Kidney (tissue), 14 donors: ENCODE data around the gene HIBADH. TPM values are rescaled to one million over a fixed set of nuclear protein-coding genes. Genes with fewer than 3 reads are reported as not detected.

Experiments used
- DNase-seq, 5 donors: peaks; one replicate each; pipeline ENCODE4 v3.0.0-alpha.2; 2013 to 2020
- FAIRE-seq: peaks from 2 replicates; lab custom pipeline; 2012; peaks lifted over from hg19 to GRCh38; lab: Jason Lieb, UNC
- H3K27ac ChIP-seq, 2 donors: one replicate each; pipeline ENCODE4 v1.7.0; 2013; ENCODE audit warnings: low read depth in 2 of 2, low read length in 2 of 2, inconsistent platforms in 1 of 2
- H3K27me3 ChIP-seq: one replicate; pipeline ENCODE4 v1.7.1; 2013; ENCODE audit warnings: low read length, inconsistent platforms; ENCODE audit not compliant: control insufficient read depth, insufficient read depth
- H3K36me3 ChIP-seq, 3 donors: one replicate each; pipeline versions ENCODE4 v1.7.0 to v1.7.1; 2013; ENCODE audit warnings: low read length in 3 of 3, control low read depth in 1 of 3, inconsistent platforms in 1 of 3; ENCODE audit not compliant: insufficient read depth in 3 of 3, control insufficient read depth in 2 of 3
- H3K4me1 ChIP-seq, 3 donors: one replicate each; pipeline versions ENCODE4 v1.7.0 to v1.7.1; 2013; ENCODE audit warnings: low read length in 3 of 3, inconsistent platforms in 1 of 3, low read depth in 1 of 3; ENCODE audit not compliant: control insufficient read depth in 2 of 3, insufficient read depth in 2 of 3
- H3K4me3 ChIP-seq, 3 donors: one replicate each; pipeline versions ENCODE4 v1.7.0 to v1.8.1; 2013; ENCODE audit warnings: low read length in 3 of 3, control low read depth in 1 of 3, inconsistent platforms in 1 of 3
- H3K9ac ChIP-seq, 3 donors: one replicate each; pipeline versions ENCODE4 v1.7.0 to v1.7.1; 2013; ENCODE audit warnings: low read length in 3 of 3, control low read depth in 1 of 3, inconsistent platforms in 1 of 3
- H3K9me3 ChIP-seq, 3 donors: one replicate each; pipeline versions ENCODE4 v1.7.0 to v1.7.1; 2013; ENCODE audit warnings: low read length in 3 of 3, control low read depth in 1 of 3, inconsistent platforms in 1 of 3; ENCODE audit not compliant: control insufficient read depth in 2 of 3, insufficient read depth in 1 of 3
- CTCF ChIP-seq: IDR thresholded peaks from 3 replicates; pipeline ENCODE4 v1.5.1; 2012; ENCODE audit warnings: mild to moderate bottlenecking, moderate library complexity, borderline replicate concordance; ENCODE audit not compliant: insufficient read depth; ENCODE audit errors: extremely low read depth
- intact Hi-C: fragments of 100-400 bp; cut with DNase I; formaldehyde crosslinking; loops from one replicate; pipeline ENCODE4 v1.11.1; 2022
- polyA plus RNA-seq: library from polyadenylated mRNA; stranded (reverse); fragments of 350-450 nt; fragmentation: Illumina TruSeq; extraction: RNeasy Lipid Tissue Mini Kit (QIAGEN cat#74804); gene quantifications from one replicate; pipeline ENCODE4 v1.2.3, GENCODE V29; 2014; ENCODE audit warnings: low read depth, low replicate concordance; ENCODE audit not compliant: insufficient read depth
- total RNA-seq: library from RNA; stranded (reverse); fragmentation: NEBNext Ultra II Directional; extraction: Animal tissue kit (Norgen Biotek cat#: 25700); gene quantifications from one replicate; pipeline ENCODE4 v1.2.1, GENCODE V29; 2021
- donor health status: control.
- donor health status: control.
- donor health status: control.
- donor health status: control.
- donor health status: control.
- donor health status: DM: yes; HTN: yes; CAD: no.
- donor health status: Normal renal cell carcinoma (clear cell type).

Gene HIBADH
- total and polyA plus RNA-seq, 2 donors from 2014 or later: 42.6 to 160 TPM

GRCh38 chr7:27527348-27527714, 135.4 kb downstream of the HIBADH start:
- H3K36me3 ChIP-seq: peaks cover 9 to 19% (median 16%) of the 10 kb centered on the region in 3 donors
- peaks cover 0 to 4% (median 0%) of the 10 kb centered on the region in 3 donors for H3K9me3 ChIP-seq
- H3K4me1 ChIP-seq: no peaks in the 10 kb centered on the region
- H3K27ac ChIP-seq: no peak overlapping the region
- H3K9ac ChIP-seq: no peak overlapping the region
- DNase-seq (no peak), FAIRE-seq (no peak)
- no peak overlapping the region for H3K4me3 ChIP-seq
- intact Hi-C loops: no loop called here
- no peak for TF ChIP-seq CTCF
- no peaks in the 10 kb centered on the region for H3K27me3 ChIP-seq

GRCh38 chr7:27526611-27527347, 135.9 kb downstream of the HIBADH start:
- Histone ChIP-seq H3K9ac (no peak overlapping the region), H3K4me3 (no peak overlapping the region), H3K27me3 (no peaks in the 10 kb centered on the region), H3K4me1 (no peaks in the 10 kb centered on the region), H3K27ac (no peak overlapping the region), H3K36me3 (peaks cover 9 to 19% (median 16%) of the 10 kb centered on the region in 3 donors), H3K9me3 (peaks cover 0 to 4% (median 0%) of the 10 kb centered on the region in 3 donors)
- intact Hi-C loops: no loop called here
- no peak for DNase-seq
- FAIRE-seq: no peak
- TF ChIP-seq CTCF: no peak

DNA sequence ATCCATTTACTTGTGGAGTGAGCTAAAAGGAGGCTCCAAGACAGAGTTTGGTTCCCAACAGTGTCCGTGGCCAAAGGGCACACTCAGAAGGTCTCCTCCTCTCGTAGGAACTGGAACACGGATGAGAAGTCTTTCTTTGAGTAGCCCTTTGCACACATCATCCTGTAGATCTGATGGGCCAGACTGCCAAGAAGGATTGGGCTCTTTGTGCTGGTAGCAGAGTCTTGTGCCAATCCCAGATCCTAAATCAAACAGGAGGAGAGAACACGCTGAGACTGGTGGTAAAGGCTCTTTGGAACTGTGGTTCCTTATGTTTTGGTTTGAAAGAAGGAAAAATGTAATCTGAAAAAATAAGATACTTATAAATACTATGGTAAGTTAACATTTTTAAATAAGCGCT, 136.6 kb downstream of the HIBADH start:
- TF ChIP-seq CTCF: no peak
- Histone ChIP-seq H3K4me1 (no peaks in the 10 kb centered on the region), H3K9me3 (peaks cover 0 to 4% (median 0%) of the 10 kb centered on the region in 3 donors), H3K4me3 (no peak overlapping the region), H3K27ac (no peak overlapping the region), H3K27me3 (no peaks in the 10 kb centered on the region), H3K9ac (no peak overlapping the region), H3K36me3 (peaks cover 9 to 19% (median 15%) of the 10 kb centered on the region in 3 donors)
- no peak for DNase-seq
- intact Hi-C loops: no loop called here
- FAIRE-seq: no peak
